GM18873 (cell line): ENCODE data around the gene DNTT.
A peak's percentile ranks its signal among the peaks of the same experiment; 100 is the strongest.

Source experiments
- ATAC-seq: cut with Tn5 transposase; IDR thresholded peaks from one replicate; pipeline ENCODE4 v1.9.1; 2021; ENCODE audit warnings: mild to moderate bottlenecking, moderate library complexity, moderate number of reproducible peaks; ENCODE audit not compliant: unreplicated experiment, low FRiP score

DNTT gene

GRCh38 chr10:96275685-96276418, 28.4 kb upstream of the DNTT start:
- no peak for ATAC-seq

- ATAC-seq: no peak
These were observed 27.8 kb upstream of the DNTT start for GRCh38 chr10:96276426-96276825.

- ATAC-seq: no peak
These were observed 27.4 kb upstream of the DNTT start for GRCh38 chr10:96276831-96277230.

- ATAC-seq: no peak
These were observed 25.0 kb upstream of the DNTT start for GRCh38 chr10:96279191-96279641.

GRCh38 chr10:96280859-96281258, 23.4 kb upstream of the DNTT start:
- no peak for ATAC-seq

GRCh38 chr10:96281444-96282029, 22.7 kb upstream of the DNTT start:
- no peak for ATAC-seq

- ATAC-seq: no peak
These were observed 20.9 kb upstream of the DNTT start for GRCh38 chr10:96283351-96283750.

- ATAC-seq: no peak
These were observed 20.5 kb upstream of the DNTT start for GRCh38 chr10:96283756-96284155.

GRCh38 chr10:96285331-96285752, 18.9 kb upstream of the DNTT start:
- ATAC-seq: no peak

- ATAC-seq: peak; percentile 61
These were observed 16.7 kb upstream of the DNTT start for GRCh38 chr10:96287392-96288105.

- peak; percentile 41 for ATAC-seq
These were observed 16.0 kb upstream of the DNTT start for GRCh38 chr10:96288151-96288621.

- no peak for ATAC-seq
These were observed 14.9 kb upstream of the DNTT start for GRCh38 chr10:96289218-96289910.

- no peak for ATAC-seq
These were observed 13.7 kb upstream of the DNTT start for GRCh38 chr10:96290368-96291133.

- ATAC-seq: peak; percentile 45
These were observed 11.0 kb upstream of the DNTT start for GRCh38 chr10:96292971-96293920.

- no peak for ATAC-seq
These were observed 8.8 kb upstream of the DNTT start for GRCh38 chr10:96295475-96295874.

- ATAC-seq: no peak
These were observed 6.7 kb upstream of the DNTT start for GRCh38 chr10:96297486-96297885.

GRCh38 chr10:96298362-96298761, 5.9 kb upstream of the DNTT start:
- ATAC-seq: no peak

GRCh38 chr10:96299383-96299782, 4.9 kb upstream of the DNTT start:
- ATAC-seq: no peak

GRCh38 chr10:96301616-96302015, 2.6 kb upstream of the DNTT start:
- ATAC-seq: no peak
